DOHH2 (cell line): Measurements from ENCODE around the gene LIMS4.
"Not testable (repeated sequence)": the region's sequence is repeated elsewhere in the genome, so short reads cannot be mapped to it uniquely, and the experiment has no call there.

ENCODE experiments used
- CTCF ChIP-seq: fragments of 200-600 bp; sonication (generic); IDR thresholded peaks from one replicate; pipeline ENCODE4 v1.5.1; 2014; ENCODE audit warnings: antibody characterized with exemption, mild to moderate bottlenecking, low read depth, low read length; ENCODE audit not compliant: poor library complexity, severe bottlenecking
- EZH2phosphoT487 ChIP-seq: fragments of 200-600 bp; sonication (generic); IDR thresholded peaks from 2 replicates; pipeline ENCODE4 v1.6.1; 2017; ENCODE audit warnings: borderline replicate concordance, mild to moderate bottlenecking, antibody characterized with exemption, low read length, moderate library complexity, mixed read lengths

- not testable (repeated sequence) for TF ChIP-seq CTCF, EZH2phosphoT487
Observed at GRCh38 chr2:110434565-110434964, 38.1 kb downstream of the LIMS4 start.
